ENCODE measurements around the gene FOLR1. TPM values are rescaled to one million over a fixed set of nuclear protein-coding genes. Genes with fewer than 3 reads are reported as not detected.

FOLR1 gene
- total and polyA plus RNA-seq, 2 of the 4 experiments (the other 2 are of a cell fraction) = 0.24 TPM; not detected in 1

GRCh38 chr11:72238040-72238450 lies 46.1 kb downstream of the FOLR1 start:
- Histone ChIP-seq H3K14ac (replicated peaks; ENCODE audit: low read depth, low read length) (no peak overlapping the region), H2AFZ (replicated peaks; ENCODE audit: low read length, poor library complexity) (peak overlapping the region; percentile 79), H2BK120ac (ENCODE audit: low read depth, low read length) (no peak overlapping the region), H3K4ac (ENCODE audit: low read depth, low read length) (no peak overlapping the region), H2AK9ac (replicated peaks; ENCODE audit: low read depth, low read length, poor library complexity) (no peak overlapping the region), H3K23ac (ENCODE audit: low read depth, low read length) (no peak overlapping the region), H3K4me3 (ENCODE audit: insufficient read depth, low read depth, low read length) (no peak overlapping the region), H3K9ac (ENCODE audit: low read depth, low read length) (no peak overlapping the region), H3K9me3 (ENCODE audit: control insufficient read depth, insufficient read depth, low read length) (no peaks in the 10 kb centered on the region; the same call in 1 of the 2 replicates), H2BK5ac (ENCODE audit: low read depth, low read length, poor library complexity, severe bottlenecking) (no peak overlapping the region), H3K27ac (ENCODE audit: insufficient read depth, low read length) (no peak overlapping the region), H4K20me1 (ENCODE audit: insufficient read depth, low read length) (peaks cover 45% of the 10 kb centered on the region), H2BK20ac (ENCODE audit: low read depth, low read length) (no peak overlapping the region), H2BK15ac (ENCODE audit: low read depth, low read length) (no peak overlapping the region), H3K4me1 (ENCODE audit: control insufficient read depth, insufficient read depth, low read length) (peaks cover 2% of the 10 kb centered on the region; the same call in 1 of the 2 replicates), H4K8ac (ENCODE audit: low read depth in 2 of 2, low read length in 2 of 2) (no peak overlapping the region), H4K5ac (ENCODE audit: low read depth, low read length) (no peak overlapping the region), H3K36me3 (ENCODE audit: control insufficient read depth, insufficient read depth, low read length) (peaks cover 46% of the 10 kb centered on the region), H3K79me1 (ENCODE audit: low read depth in 1 of 2, low read length in 2 of 2) (peaks cover under 1 to 9% of the 10 kb centered on the region in 2 experiments; a peak in 2 of 4 replicates), H3K56ac (ENCODE audit: extremely low read depth, insufficient read depth, low read length) (no peak overlapping the region), H3K18ac (ENCODE audit: low read depth, low read length) (no peak overlapping the region), H2AK5ac (ENCODE audit: low read depth, low read length) (no peak overlapping the region), H3K9me1 (ENCODE audit: insufficient read depth, low read length) (no peaks in the 10 kb centered on the region), H3K27me3 (ENCODE audit: control insufficient read depth, insufficient read depth, low read length) (peaks cover 28% of the 10 kb centered on the region), H4K91ac (ENCODE audit: insufficient read depth, low read depth, low read length) (no peak overlapping the region), H3K4me2 (ENCODE audit: low read depth, low read length) (no peak overlapping the region)
- no TSS peak for BruUV-seq (replicated peaks)
- DNase-seq (peak; percentile 67), ATAC-seq (ENCODE audit: low read depth) (peak; percentile 50)
- ChIA-PET CTCF (interaction anchor here (0.5 to 0.6 kb wide), 3 partner anchors 40 to 210 kb away, joined by 3 to 4 read pairs (median 4); no protein-coding TSS in a partner anchor), POLR2A (ENCODE audit: unreplicated experiment) (no interaction called here)
- 57% methylated on average over 5 of the region's 16 CpGs; no CpG with 5 or more reads in 1 of the 2 experiments for WGBS, 2 experiments (ENCODE audit: extremely low coverage in 2 of 2, insufficient read length in 1 of 2)
- dilution Hi-C loops (cut with HindIII; ENCODE audit: low sequenced_read_pairs, unreplicated experiment) = no loop called here
- peak; percentile 66 for TF ChIP-seq CTCF (conservative IDR thresholded peaks at IDR 0.05; ENCODE audit: low read depth, low read length)
- no peak for TF ChIP-seq CEBPB (IDR thresholded peaks at IDR 0.05; ENCODE audit: low read depth, low read length)
- TF ChIP-seq MXI1 (IDR thresholded peaks at IDR 0.05; ENCODE audit: borderline replicate concordance, low read depth, low read length) = no peak
- peak; percentile 57; the same call in 1 of the 2 replicates for TF ChIP-seq MAZ (IDR thresholded peaks at IDR 0.05; ENCODE audit: borderline replicate concordance, low read depth, low read length)
- TF ChIP-seq FOS (IDR thresholded peaks at IDR 0.05; ENCODE audit: low read depth, low read length) = no peak
- TF ChIP-seq POLR2A (IDR thresholded peaks at IDR 0.05; ENCODE audit: low read depth, low read length) = no peak
- TF ChIP-seq RAD21 (IDR thresholded peaks at IDR 0.05; ENCODE audit: low read length) = peak; percentile 71
- no peak for TF ChIP-seq ELK1 (IDR thresholded peaks at IDR 0.05; ENCODE audit: borderline replicate concordance, low read depth, low read length)
- TF ChIP-seq SMC3 (IDR thresholded peaks at IDR 0.05; ENCODE audit: low read depth, low read length) = peak; percentile 76
- TF ChIP-seq CHD1 (IDR thresholded peaks at IDR 0.05; ENCODE audit: low read depth, low read length) = no peak
- no peak for TF ChIP-seq RFX5 (IDR thresholded peaks at IDR 0.05; ENCODE audit: low read depth, low read length)
- TF ChIP-seq NFE2L2 (IDR thresholded peaks at IDR 0.05; ENCODE audit: low read depth, low read length) = no peak
- no peak for TF ChIP-seq BHLHE40 (IDR thresholded peaks at IDR 0.05; ENCODE audit: low read depth, low read length)
- TF ChIP-seq RCOR1 (IDR thresholded peaks at IDR 0.05; ENCODE audit: insufficient replicate concordance, low read length) = no peak
- no peak for TF ChIP-seq USF2 (IDR thresholded peaks at IDR 0.05; ENCODE audit: low read depth, low read length)
- TF ChIP-seq MAFK (IDR thresholded peaks at IDR 0.05; ENCODE audit: low read depth, low read length) = no peak
- in situ Hi-C loops (cut with MboI; ENCODE audit: low sequenced_read_pairs) = loop anchor here (5.0 kb wide), 1 partner anchor 211 kb away; no protein-coding TSS in a partner anchor
- intact Hi-C loops (cut with micrococcal nuclease) = loop anchor here (1.0 to 2.0 kb wide), 4 partner anchors 115 to 213 kb away; no protein-coding TSS in a partner anchor

Measured in IMR-90 (cell line).